Measurements from ENCODE around the gene GPER1. TPM values are rescaled to one million over a fixed set of nuclear protein-coding genes. Genes with fewer than 3 reads are reported as not detected.

GPER1 gene
- total and polyA plus RNA-seq, 2 donors = 1.9 to 12.7 TPM

DNA sequence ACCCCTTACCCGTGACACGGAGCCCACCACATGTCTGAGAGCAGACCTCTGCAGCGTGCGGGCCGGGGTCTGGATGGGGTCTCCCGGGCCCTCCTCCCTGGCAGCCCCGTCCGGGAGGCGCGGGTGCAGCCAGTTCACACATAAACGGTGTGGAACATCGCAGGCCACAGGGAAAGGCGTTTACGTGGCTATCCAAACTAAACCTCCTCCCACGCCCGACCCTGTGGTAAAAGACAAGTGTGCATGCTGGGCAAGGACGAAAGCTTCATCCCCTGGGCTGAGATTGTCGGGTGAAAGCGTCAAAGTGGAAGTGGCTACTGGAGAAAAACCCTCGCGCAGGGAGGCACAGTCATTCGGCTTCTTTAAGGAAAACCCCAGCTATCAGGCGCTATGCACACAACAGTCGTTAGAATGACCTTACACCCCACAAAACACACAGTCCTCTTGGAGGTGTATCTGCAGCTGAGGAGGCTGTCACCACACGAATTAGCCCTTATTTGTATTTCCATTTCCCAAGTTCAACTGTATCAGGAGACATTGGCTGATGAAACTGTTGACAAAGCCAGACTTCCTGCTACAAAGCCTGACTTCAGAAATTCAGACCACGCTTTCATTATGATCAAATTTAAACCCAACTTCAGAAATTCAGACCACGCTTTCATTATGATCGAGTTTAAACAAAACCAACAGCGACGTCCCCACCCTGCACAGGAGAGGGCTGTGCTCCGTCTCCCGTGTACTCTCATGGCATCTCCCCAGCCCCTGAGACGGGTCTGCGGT, 15.3 kb downstream of the GPER1 start:
- Histone ChIP-seq H3K36me3 (ENCODE audit: insufficient read depth) (no peaks in the 10 kb centered on the region), H3K4me1 (ENCODE audit: insufficient read depth) (no peaks in the 10 kb centered on the region), H3K27ac (ENCODE audit: low read depth) (no peak overlapping the region), H3K4me3 (ENCODE audit: low read depth, low read length) (no peak overlapping the region)
- DNase-seq (ENCODE audit: extremely low spot score) = no peak
- whole genome bisulfite sequencing = 87% methylated on average over 34 of the region's 34 CpGs

DNA sequence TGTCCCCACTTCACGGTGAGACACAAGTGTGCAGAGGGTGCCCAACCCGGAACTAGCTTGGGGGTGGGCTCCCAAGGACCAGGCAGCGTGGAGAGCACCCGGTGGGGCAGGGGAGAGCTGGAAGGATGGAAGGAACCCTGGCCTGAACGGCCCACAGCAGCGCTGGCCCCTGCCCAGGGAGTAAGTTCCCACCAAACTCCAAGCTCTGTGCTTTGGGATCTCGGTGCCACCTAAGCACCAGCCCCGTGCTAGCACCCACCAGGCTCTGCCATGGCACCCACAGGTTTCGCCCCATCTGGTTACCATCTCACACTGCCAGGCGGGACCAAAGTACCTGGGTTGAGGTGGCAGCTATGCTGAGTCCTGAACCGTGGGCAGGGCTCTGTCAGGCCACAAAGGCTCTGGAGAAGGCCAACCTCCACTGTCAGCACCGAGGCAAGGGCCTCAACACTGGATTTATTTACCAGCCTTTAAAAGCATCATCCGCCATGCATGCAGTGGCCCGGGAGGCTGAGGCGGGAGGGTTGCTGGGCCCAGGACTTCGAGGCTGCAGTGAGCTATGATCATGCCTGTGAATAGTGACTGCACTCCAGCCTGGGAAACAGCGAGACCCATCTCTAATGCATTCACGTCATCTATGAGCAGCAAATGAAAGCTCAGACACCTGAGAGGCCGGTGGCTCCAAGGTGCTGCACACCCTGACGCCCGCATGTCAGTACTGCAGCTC, 16.0 kb downstream of the GPER1 start:
- Histone ChIP-seq H3K4me1 (ENCODE audit: insufficient read depth) (no peaks in the 10 kb centered on the region), H3K27ac (ENCODE audit: low read depth) (no peak overlapping the region), H3K36me3 (ENCODE audit: insufficient read depth) (no peaks in the 10 kb centered on the region), H3K4me3 (ENCODE audit: low read depth, low read length) (no peak overlapping the region)
- no peak for DNase-seq (ENCODE audit: extremely low spot score)
- WGBS = 92% methylated on average over 21 of the region's 21 CpGs

DNA sequence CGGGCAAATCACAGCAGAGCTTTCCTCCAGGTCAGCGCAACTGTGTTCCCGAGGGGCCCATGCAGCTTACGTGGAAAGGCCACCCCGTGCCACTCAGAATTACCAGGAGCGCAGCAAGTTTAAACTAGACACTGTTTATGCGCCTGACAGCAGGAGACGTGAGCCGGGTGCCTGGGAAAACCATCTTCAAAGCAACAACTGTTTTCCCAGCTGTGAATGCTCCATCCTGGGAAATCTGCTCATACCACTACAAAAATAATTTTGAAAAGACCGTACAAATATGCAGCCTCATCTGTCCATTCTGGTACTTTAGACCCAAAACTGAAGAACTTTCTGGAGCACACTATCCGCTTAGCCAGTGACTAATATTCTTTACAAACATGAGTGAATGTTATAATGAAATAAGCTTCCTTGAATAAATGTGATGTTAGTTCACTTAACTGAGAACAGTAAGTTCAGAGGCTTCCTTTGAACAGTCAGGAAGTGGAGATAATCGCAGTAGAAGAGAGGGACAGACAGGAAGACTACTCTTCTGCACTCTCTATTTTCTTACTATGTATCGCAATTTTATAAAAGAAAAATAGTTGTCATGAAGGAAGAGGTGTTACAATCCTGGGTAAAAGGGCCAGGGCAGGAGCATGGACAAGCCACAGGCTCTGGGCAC, 16.7 kb downstream of the GPER1 start:
- 79% methylated on average over 13 of the region's 13 CpGs for WGBS
- Histone ChIP-seq H3K27ac (ENCODE audit: low read depth) (no peak overlapping the region), H3K4me1 (ENCODE audit: insufficient read depth) (no peaks in the 10 kb centered on the region)

DNA sequence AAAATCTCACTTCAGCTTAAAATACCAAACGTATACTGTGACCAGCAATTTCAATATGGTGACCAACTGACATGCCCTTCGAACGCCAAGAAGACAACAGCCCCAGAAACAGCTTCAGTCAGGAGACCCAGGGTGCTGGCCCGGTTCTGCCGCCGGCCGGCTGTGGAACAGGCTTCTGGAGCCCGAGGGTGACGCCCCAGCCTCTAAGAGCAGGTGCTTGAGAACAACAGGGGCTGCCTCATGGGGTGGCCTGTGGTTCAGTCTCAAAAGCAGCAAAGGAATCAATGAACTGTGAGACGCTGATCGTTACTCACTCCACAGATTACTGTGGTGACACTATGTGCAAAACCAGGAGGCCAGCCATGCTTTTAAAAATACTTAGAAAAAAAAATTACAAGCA, 17.3 kb downstream of the GPER1 start:
- no peak for DNase-seq (ENCODE audit: extremely low spot score)
- Histone ChIP-seq H3K27ac (ENCODE audit: low read depth) (no peak overlapping the region), H3K4me3 (ENCODE audit: low read depth, low read length) (no peak overlapping the region), H3K4me1 (ENCODE audit: insufficient read depth) (no peaks in the 10 kb centered on the region), H3K36me3 (ENCODE audit: insufficient read depth) (no peaks in the 10 kb centered on the region)
- 92% methylated on average over 11 of the region's 11 CpGs for WGBS

More for the DNA sequence above, 16.7 kb downstream of the GPER1 start:
- DNase-seq (ENCODE audit: extremely low spot score) = no peak
- H3K4me3 ChIP-seq (ENCODE audit: low read depth, low read length) = no peak overlapping the region
- H3K36me3 ChIP-seq (ENCODE audit: insufficient read depth) = no peaks in the 10 kb centered on the region

DNA sequence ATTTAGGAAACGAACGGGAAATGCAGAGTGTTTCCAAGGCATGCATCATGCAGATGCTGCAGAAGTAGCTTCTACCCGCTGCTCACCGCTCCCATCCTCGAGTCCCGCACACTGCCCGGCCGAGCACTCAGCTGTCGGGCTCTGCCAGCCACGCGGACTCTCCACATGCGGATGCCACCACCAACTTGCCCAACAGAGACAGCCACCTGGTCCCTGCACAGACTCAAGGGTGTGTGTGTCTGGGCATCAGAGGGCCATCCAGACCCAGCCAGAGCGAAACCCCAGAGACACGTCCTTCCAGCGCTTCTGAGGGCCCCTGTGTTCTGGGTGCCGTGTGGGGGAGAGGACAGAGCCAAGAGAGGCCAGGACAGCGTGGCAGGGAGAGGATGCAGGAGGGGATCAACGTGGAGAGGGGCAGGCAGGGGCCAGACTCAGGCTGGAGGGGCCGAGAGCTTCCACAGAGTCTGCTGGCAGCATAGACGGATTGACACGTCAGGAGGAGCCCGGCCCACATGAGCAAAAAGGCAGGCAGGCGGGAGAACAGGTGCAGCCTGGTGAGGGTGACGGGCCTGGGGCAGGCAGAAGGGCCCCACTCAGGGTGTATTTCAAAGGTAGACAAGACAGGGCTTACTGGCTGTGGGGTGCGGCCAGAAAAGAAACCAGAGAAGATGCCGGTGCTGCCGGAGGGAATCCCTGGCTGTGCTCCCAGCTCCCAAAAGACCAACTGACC, 18.3 kb downstream of the GPER1 start:
- no peak for DNase-seq (ENCODE audit: extremely low spot score)
- H3K4me1 ChIP-seq (ENCODE audit: insufficient read depth) = no peaks in the 10 kb centered on the region
- no peak overlapping the region for H3K27ac ChIP-seq (ENCODE audit: low read depth)
- no peaks in the 10 kb centered on the region for H3K36me3 ChIP-seq (ENCODE audit: insufficient read depth)
- H3K4me3 ChIP-seq (ENCODE audit: low read depth, low read length) = no peak overlapping the region
- WGBS = 85% methylated on average over 27 of the region's 27 CpGs

DNA sequence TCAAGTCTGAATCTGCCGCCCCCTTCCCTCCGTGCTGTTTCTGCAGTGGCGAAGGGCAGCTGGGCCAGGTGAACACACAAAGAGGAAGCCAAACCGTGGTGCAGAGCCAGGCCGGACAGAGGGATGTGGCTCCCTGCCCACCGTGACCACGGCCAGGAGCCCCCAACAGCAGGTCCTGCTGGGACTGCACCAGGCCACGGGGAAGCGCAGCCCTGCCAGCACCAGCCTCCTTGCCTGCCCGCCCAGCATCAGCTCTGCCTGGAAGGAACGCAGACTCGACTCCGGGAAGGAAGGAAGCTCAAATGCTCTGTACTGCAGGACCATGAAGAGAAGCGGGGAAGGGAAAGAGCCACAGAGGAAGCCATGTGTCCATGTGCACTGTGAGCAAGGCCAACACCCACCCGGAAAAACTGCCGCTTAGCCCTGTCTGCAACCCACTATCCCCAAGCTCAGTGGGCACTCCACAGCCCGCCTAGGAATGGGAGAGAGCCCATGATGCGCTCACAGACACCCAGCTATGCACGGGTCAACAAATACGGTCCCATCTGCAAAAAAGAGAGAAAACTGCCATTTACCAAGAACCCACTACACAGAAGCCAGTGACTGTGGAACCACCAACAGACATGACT, 19.0 kb downstream of the GPER1 start:
- H3K4me3 ChIP-seq (ENCODE audit: low read depth, low read length) = no peak overlapping the region
- H3K4me1 ChIP-seq (ENCODE audit: insufficient read depth) = no peaks in the 10 kb centered on the region
- no peaks in the 10 kb centered on the region for H3K36me3 ChIP-seq (ENCODE audit: insufficient read depth)
- DNase-seq (ENCODE audit: extremely low spot score) = no peak
- WGBS = 78% methylated on average over 20 of the region's 20 CpGs
- H3K27ac ChIP-seq (ENCODE audit: low read depth) = no peak overlapping the region

DNA sequence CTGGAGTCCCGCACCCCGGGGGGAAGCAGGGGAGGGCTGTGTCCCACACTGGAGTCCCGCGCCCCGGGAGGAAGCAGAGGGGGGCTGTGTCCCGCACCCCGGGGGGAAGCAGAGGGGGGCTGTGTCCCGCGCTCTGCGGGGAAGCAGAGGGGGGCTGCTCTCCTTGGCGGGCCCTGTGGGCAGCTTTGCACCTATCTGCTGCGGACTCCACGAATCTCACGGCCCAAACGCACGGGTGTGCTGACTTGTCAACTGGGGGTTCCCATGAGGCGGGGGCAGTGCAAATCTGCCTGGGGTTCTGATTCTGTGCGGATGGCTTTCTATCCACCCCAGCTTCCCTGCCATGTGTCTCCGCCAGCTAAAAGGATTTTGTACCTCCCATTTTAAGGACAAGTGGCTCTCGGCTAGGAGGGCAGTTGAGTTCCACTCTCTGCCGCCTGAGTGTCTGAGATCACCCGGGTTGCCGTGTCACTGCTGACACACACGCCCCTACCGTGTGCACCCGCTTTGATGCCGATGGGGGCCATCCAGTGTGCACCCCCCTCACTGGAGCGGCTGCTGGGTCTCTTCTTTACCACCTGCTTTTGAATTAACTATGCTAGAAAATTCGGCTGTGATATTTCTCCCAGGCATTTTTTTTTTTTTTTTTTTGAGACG, 20.5 kb downstream of the GPER1 start:
- 80% methylated on average over 30 of the region's 30 CpGs for WGBS
- DNase-seq (ENCODE audit: extremely low spot score) = no peak

DNA sequence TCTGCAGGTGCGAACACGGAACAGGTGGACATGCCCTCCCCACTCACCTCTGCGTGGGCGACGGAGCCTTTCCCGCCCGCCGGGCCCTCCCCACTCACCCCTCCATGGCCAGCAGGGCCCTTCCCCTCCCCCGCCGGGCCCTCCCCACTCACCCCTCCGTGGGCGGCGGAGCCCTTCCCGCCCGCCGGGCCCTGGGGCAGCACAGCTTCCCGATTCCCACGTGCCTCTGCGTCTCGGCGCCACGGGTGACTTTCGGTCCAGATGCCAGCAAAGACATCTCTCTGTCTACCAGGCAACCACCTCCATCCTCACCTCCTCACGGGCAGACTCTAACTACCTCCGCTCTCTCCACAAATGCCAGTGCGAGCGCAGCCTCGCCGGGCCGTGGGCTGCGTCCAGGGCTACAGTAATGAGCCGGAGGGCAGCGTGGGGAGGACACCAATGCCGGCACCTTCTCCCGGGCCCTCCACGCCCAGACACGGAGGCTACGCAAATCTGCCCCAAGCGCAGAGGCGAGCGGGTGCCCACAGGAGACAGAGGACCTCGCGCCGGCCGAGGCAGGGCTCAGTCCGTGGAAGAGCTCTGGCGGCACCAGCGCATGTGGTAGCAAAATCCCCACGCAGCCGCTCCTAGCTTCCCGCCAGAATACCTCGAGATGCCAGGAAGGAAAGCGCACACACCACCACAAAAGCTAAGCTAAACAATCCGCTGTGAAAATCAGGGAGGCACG, 21.8 kb downstream of the GPER1 start:
- Histone ChIP-seq H3K36me3 (ENCODE audit: insufficient read depth) (no peaks in the 10 kb centered on the region), H3K4me3 (ENCODE audit: low read depth, low read length) (no peak overlapping the region), H3K4me1 (ENCODE audit: insufficient read depth) (no peaks in the 10 kb centered on the region), H3K27ac (ENCODE audit: low read depth) (no peak overlapping the region)
- no peak for DNase-seq (ENCODE audit: extremely low spot score)
- 95% methylated on average over 55 of the region's 55 CpGs for WGBS

More for the DNA sequence above, 20.5 kb downstream of the GPER1 start:
- no peaks in the 10 kb centered on the region for H3K36me3 ChIP-seq (ENCODE audit: insufficient read depth)
- no peak overlapping the region for H3K27ac ChIP-seq (ENCODE audit: low read depth)
- H3K4me1 ChIP-seq (ENCODE audit: insufficient read depth) = no peaks in the 10 kb centered on the region
- H3K4me3 ChIP-seq (ENCODE audit: low read depth, low read length) = no peak overlapping the region

DNA sequence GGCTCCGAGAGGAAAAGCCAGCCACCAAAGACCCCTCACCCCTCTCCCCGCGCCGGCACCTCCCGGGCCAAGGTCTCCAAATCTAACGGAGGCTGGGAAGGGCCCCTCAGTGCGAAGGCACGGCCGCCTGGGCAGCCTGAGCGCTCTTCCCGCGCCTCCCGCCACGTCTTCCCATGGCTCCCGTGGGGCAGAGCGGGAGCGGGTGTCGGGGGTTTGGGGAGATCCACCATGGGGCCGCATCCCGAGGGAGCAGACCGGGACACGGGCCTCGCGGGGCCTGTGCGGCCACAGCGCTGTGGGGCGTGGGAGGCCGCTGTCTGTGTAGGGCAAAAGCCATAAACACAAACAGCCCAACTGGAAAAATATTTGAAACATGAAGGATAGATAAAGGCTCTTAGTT, 22.4 kb downstream of the GPER1 start:
- no peak for DNase-seq (ENCODE audit: extremely low spot score)
- no peaks in the 10 kb centered on the region for H3K4me1 ChIP-seq (ENCODE audit: insufficient read depth)
- WGBS = 94% methylated on average over 28 of the region's 28 CpGs
- no peak overlapping the region for H3K27ac ChIP-seq (ENCODE audit: low read depth)
- no peaks in the 10 kb centered on the region for H3K36me3 ChIP-seq (ENCODE audit: insufficient read depth)
- H3K4me3 ChIP-seq (ENCODE audit: low read depth, low read length) = no peak overlapping the region

DNA sequence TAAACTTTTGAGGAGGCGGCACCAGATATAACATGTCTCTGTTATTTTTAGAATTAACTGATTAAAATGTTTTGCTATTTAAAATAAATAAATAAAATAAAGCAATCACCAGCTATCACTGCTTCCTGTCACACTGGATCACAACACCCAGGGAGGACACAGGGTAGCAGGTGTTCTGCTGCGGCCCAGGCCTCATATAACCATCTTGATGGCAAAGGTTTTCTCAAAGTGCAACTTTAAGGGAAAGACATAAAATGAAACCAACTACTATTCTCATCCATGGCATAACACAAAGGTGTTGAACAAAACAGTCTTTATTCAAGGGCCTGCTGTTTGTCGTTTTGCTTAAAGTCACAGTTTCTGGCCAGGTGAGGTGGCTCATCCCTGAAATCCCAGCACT, 23.2 kb downstream of the GPER1 start:
- Histone ChIP-seq H3K36me3 (ENCODE audit: insufficient read depth) (no peaks in the 10 kb centered on the region), H3K4me1 (ENCODE audit: insufficient read depth) (no peaks in the 10 kb centered on the region), H3K27ac (ENCODE audit: low read depth) (no peak overlapping the region), H3K4me3 (ENCODE audit: low read depth, low read length) (no peak overlapping the region)
- no peak for DNase-seq (ENCODE audit: extremely low spot score)
- 94% methylated on average over 3 of the region's 3 CpGs for WGBS

DNA sequence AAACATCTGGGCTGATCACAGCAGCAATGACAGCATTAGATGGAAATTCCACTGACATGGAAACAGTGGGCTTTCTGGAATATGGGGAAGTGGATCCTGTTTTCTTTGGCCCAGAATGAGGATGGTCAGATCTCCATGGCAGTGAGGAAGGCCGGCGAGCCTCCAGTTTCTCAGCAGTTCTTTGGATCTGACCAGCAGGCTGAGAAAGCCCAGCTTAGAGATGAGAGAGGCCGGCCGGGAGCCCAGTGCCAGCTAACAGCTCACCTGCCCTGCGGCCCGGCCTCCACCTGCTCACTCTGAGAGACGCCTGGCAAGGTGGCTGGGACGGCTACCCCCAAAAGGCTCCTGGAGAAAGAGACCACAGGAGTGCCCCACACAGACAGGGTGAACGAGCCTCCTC, 24.2 kb downstream of the GPER1 start:
- Histone ChIP-seq H3K4me1 (ENCODE audit: insufficient read depth) (no peaks in the 10 kb centered on the region), H3K4me3 (ENCODE audit: low read depth, low read length) (no peak overlapping the region), H3K27ac (ENCODE audit: low read depth) (no peak overlapping the region), H3K36me3 (ENCODE audit: insufficient read depth) (no peaks in the 10 kb centered on the region)
- no peak for DNase-seq (ENCODE audit: extremely low spot score)
- WGBS = 87% methylated on average over 9 of the region's 9 CpGs

Measured in urinary bladder (tissue), 4 donors.